ENCODE results near the gene COL24A1. TPM values are rescaled to one million over a fixed set of nuclear protein-coding genes. Genes with fewer than 3 reads are reported as not detected.

COL24A1 gene
- total and polyA plus RNA-seq, 2 donors (not counting 1 experiment from before 2014, with no cell fraction given), result not detected

GRCh38 chr1:86138746-86139145 lies 17.8 kb downstream of the COL24A1 start:
- H3K4me3 ChIP-seq (ENCODE audit: control extremely low read depth in 1 of 5, extremely low read depth in 1 of 5, insufficient read depth in 1 of 5, low read depth in 2 of 5, low read length in 4 of 5), result no peak overlapping the region
- Mint-ChIP-seq H3K27me3 (no peaks in the 10 kb centered on the region), H3K4me3 (no peak overlapping the region), H3K4me1 (no peaks in the 10 kb centered on the region), H3K9me3 (ENCODE audit: insufficient read depth) (no peaks in the 10 kb centered on the region), H3K27ac (no peak overlapping the region)
- no peaks in the 10 kb centered on the region for H3K27me3 ChIP-seq (replicated peaks in 1 of 4; ENCODE audit: control extremely low read depth in 1 of 4, control insufficient read depth in 3 of 4, insufficient read depth in 4 of 4, low read length in 3 of 4)
- no peak overlapping the region for H3K9ac ChIP-seq (ENCODE audit: low read length)
- ATAC-seq (ENCODE audit: low read depth) (no peak), DNase-seq (no peak)
- no peaks in the 10 kb centered on the region for H3K4me1 ChIP-seq (ENCODE audit: control insufficient read depth in 2 of 2, insufficient read depth in 2 of 2, low read length in 2 of 2)
- H3K36me3 ChIP-seq (replicated peaks in 1 of 2; ENCODE audit: control extremely low read depth in 1 of 2, control insufficient read depth in 1 of 2, extremely low read depth in 1 of 2, insufficient read depth in 2 of 2, low read length in 1 of 2), result no peaks in the 10 kb centered on the region
- WGBS (ENCODE audit: insufficient coverage), result no CpG with 5 or more reads among the region's 3 CpGs
- H3K4me2 ChIP-seq (replicated peaks; ENCODE audit: low read depth, low read length, poor library complexity, severe bottlenecking), result no peak overlapping the region
- POLR2A ChIA-PET, result no interaction called here
- CTCF ChIA-PET, result no interaction called here
- H3K27ac ChIP-seq (ENCODE audit: low read length in 2 of 2), result no peak overlapping the region
- no peaks in the 10 kb centered on the region for H3K9me3 ChIP-seq (ENCODE audit: control extremely low read depth in 1 of 3, control insufficient read depth in 2 of 3, insufficient read depth in 1 of 3, low read length in 2 of 3)
- intact Hi-C loops (cut with micrococcal nuclease), result no loop called here
- TF ChIP-seq EZH2 (IDR thresholded peaks at IDR 0.05; ENCODE audit: borderline replicate concordance, insufficient read depth, low read depth, low read length, poor library complexity, severe bottlenecking) (no peak), CTCF (IDR thresholded peaks at IDR 0.05) (no peak)
- H4K20me1 ChIP-seq (ENCODE audit: control insufficient read depth, insufficient read depth, low read length, poor library complexity, severe bottlenecking), result no peaks in the 10 kb centered on the region
- no peak overlapping the region for H2AFZ ChIP-seq (ENCODE audit: insufficient read depth, low read depth, low read length, poor library complexity, severe bottlenecking)
- no peaks in the 10 kb centered on the region for H3K79me2 ChIP-seq (ENCODE audit: control insufficient read depth, insufficient read depth, low read length)

GRCh38 chr1:86137436-86137835 lies 19.1 kb downstream of the COL24A1 start:
- POLR2A ChIA-PET, result no interaction called here
- Histone ChIP-seq H3K4me2 (replicated peaks; ENCODE audit: low read depth, low read length, poor library complexity, severe bottlenecking) (no peak overlapping the region), H3K27me3 (replicated peaks in 1 of 4; ENCODE audit: control extremely low read depth in 1 of 4, control insufficient read depth in 3 of 4, insufficient read depth in 4 of 4, low read length in 3 of 4) (no peaks in the 10 kb centered on the region), H3K4me1 (ENCODE audit: control insufficient read depth in 2 of 2, insufficient read depth in 2 of 2, low read length in 2 of 2) (no peaks in the 10 kb centered on the region), H3K9me3 (ENCODE audit: control extremely low read depth in 1 of 3, control insufficient read depth in 2 of 3, insufficient read depth in 1 of 3, low read length in 2 of 3) (no peaks in the 10 kb centered on the region), H4K20me1 (ENCODE audit: control insufficient read depth, insufficient read depth, low read length, poor library complexity, severe bottlenecking) (no peaks in the 10 kb centered on the region), H3K9ac (ENCODE audit: low read length) (no peak overlapping the region), H2AFZ (ENCODE audit: insufficient read depth, low read depth, low read length, poor library complexity, severe bottlenecking) (no peak overlapping the region), H3K36me3 (replicated peaks in 1 of 2; ENCODE audit: control extremely low read depth in 1 of 2, control insufficient read depth in 1 of 2, extremely low read depth in 1 of 2, insufficient read depth in 2 of 2, low read length in 1 of 2) (no peaks in the 10 kb centered on the region), H3K79me2 (ENCODE audit: control insufficient read depth, insufficient read depth, low read length) (no peaks in the 10 kb centered on the region), H3K27ac (ENCODE audit: low read length in 2 of 2) (no peak overlapping the region), H3K4me3 (ENCODE audit: control extremely low read depth in 1 of 5, extremely low read depth in 1 of 5, insufficient read depth in 1 of 5, low read depth in 2 of 5, low read length in 4 of 5) (no peak overlapping the region)
- DNase-seq, result no peak
- Mint-ChIP-seq H3K9me3 (ENCODE audit: insufficient read depth) (no peaks in the 10 kb centered on the region), H3K4me3 (no peak overlapping the region), H3K27me3 (no peaks in the 10 kb centered on the region), H3K4me1 (no peaks in the 10 kb centered on the region), H3K27ac (no peak overlapping the region)
- no peak for ATAC-seq (ENCODE audit: low read depth)
- intact Hi-C loops (cut with micrococcal nuclease), result no loop called here
- CTCF ChIA-PET, result no interaction called here
- TF ChIP-seq CTCF (IDR thresholded peaks at IDR 0.05) (no peak), EZH2 (IDR thresholded peaks at IDR 0.05; ENCODE audit: borderline replicate concordance, insufficient read depth, low read depth, low read length, poor library complexity, severe bottlenecking) (no peak)
- no CpG with 5 or more reads among the region's 1 CpG for WGBS (ENCODE audit: insufficient coverage)
